Erythroblast (primary cell): ENCODE data around the gene NEU3.

Source experiments
- GATA1 ChIP-seq: IDR thresholded peaks from 2 replicates; pipeline ENCODE4 v1.6.1; 2011; ENCODE audit warnings: low read depth, mild to moderate bottlenecking, control low read depth, low read length, moderate library complexity
- POLR2A ChIP-seq: IDR thresholded peaks from 2 replicates; pipeline ENCODE4 v1.6.1; 2011; ENCODE audit warnings: mild to moderate bottlenecking, low read length

- TF ChIP-seq POLR2A (no peak), GATA1 (no peak)
Measured at GRCh38 chr11:74956397-74957015, 32.2 kb upstream of the NEU3 start.
